ENCODE measurements around the gene NOTO. TPM values are rescaled to one million over a fixed set of nuclear protein-coding genes. Genes with fewer than 3 reads are reported as not detected.

NOTO gene
- total RNA-seq, 4 donors from 2014 or later: not detected

GRCh38 chr2:73243884-73244570, 41.7 kb downstream of the NOTO start:
- 34 to 40% methylated on average over 5 of the region's 5 CpGs for WGBS, 2 donors
- TF ChIP-seq, protein P1, sequence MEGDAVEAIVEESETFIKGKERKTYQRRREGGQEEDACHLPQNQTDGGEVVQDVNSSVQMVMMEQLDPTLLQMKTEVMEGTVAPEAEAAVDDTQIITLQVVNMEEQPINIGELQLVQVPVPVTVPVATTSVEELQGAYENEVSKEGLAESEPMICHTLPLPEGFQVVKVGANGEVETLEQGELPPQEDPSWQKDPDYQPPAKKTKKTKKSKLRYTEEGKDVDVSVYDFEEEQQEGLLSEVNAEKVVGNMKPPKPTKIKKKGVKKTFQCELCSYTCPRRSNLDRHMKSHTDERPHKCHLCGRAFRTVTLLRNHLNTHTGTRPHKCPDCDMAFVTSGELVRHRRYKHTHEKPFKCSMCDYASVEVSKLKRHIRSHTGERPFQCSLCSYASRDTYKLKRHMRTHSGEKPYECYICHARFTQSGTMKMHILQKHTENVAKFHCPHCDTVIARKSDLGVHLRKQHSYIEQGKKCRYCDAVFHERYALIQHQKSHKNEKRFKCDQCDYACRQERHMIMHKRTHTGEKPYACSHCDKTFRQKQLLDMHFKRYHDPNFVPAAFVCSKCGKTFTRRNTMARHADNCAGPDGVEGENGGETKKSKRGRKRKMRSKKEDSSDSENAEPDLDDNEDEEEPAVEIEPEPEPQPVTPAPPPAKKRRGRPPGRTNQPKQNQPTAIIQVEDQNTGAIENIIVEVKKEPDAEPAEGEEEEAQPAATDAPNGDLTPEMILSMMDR (IDR thresholded peaks at IDR 0.05): no peak
- TF ChIP-seq POLR2A (IDR thresholded peaks at IDR 0.05): no peak
- no peak for DNase-seq
- no peaks in the 10 kb centered on the region for H3K27me3 ChIP-seq
- H3K4me3 ChIP-seq: no peak overlapping the region
- no peak overlapping the region for H3K27ac ChIP-seq
- H3K4me1 ChIP-seq: peaks cover 0 to 36% (median 3%) of the 10 kb centered on the region in 3 donors
- no peaks in the 10 kb centered on the region for H3K9me3 ChIP-seq
- H3K36me3 ChIP-seq: peaks cover 18 to 100% (median 45%) of the 10 kb centered on the region in 3 donors
- intact Hi-C loops (cut with DNase I): no loop called here

GRCh38 chr2:73244580-73244979, 42.2 kb downstream of the NOTO start:
- intact Hi-C loops (cut with DNase I): no loop called here
- no peaks in the 10 kb centered on the region for H3K9me3 ChIP-seq
- TF ChIP-seq POLR2A (IDR thresholded peaks at IDR 0.05): no peak
- TF ChIP-seq, protein P1 (IDR thresholded peaks at IDR 0.05): no peak

GRCh38 chr2:73246850-73247249, 44.5 kb downstream of the NOTO start:
- peaks cover 21 to 100% (median 71%) of the 10 kb centered on the region in 3 donors for H3K36me3 ChIP-seq
- no peak overlapping the region for H3K27ac ChIP-seq
- DNase-seq: no peak
- H3K4me1 ChIP-seq: peaks cover 0 to 23% (median 3%) of the 10 kb centered on the region in 3 donors
- no peaks in the 10 kb centered on the region for H3K9me3 ChIP-seq
- 69 to 81% methylated on average over 3 of the region's 3 CpGs for WGBS, 2 donors
- no peaks in the 10 kb centered on the region for H3K27me3 ChIP-seq
- intact Hi-C loops (cut with DNase I): no loop called here
- no peak overlapping the region for H3K4me3 ChIP-seq
- TF ChIP-seq, protein P1 (IDR thresholded peaks at IDR 0.05): no peak
- TF ChIP-seq POLR2A (IDR thresholded peaks at IDR 0.05): no peak

More at GRCh38 chr2:73244580-73244979, 42.2 kb downstream of the NOTO start:
- H3K4me1 ChIP-seq: peaks cover 0 to 31% (median 3%) of the 10 kb centered on the region in 3 donors
- no peak for DNase-seq
- 66 to 77% methylated on average over 3 of the region's 3 CpGs for WGBS, 2 donors
- H3K4me3 ChIP-seq: no peak overlapping the region
- H3K27me3 ChIP-seq: no peaks in the 10 kb centered on the region
- no peak overlapping the region for H3K27ac ChIP-seq
- H3K36me3 ChIP-seq: peaks cover 18 to 100% (median 51%) of the 10 kb centered on the region in 3 donors

DNA sequence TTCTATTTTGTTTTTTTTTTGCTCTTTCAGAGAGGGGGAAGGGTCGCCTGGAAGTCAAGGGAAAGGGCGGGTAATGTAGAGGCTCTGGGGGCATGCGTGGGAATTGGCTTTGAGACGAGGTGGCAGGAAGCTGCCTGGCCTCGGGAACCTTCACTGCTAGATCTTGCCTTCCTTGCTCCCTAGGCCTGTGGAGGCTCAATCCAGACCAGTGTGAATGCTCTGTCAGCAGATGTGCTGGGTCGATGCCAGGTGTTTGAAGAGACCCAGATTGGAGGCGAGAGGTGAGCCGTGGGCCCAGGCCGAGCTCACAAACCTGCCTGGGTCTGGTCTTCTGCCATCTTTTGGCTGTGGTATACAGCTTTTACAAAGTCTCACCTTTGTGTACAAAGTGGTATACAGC, 47.3 kb downstream of the NOTO start:
- Histone ChIP-seq H3K36me3 (peaks cover 19 to 100% (median 70%) of the 10 kb centered on the region in 3 donors), H3K9me3 (no peaks in the 10 kb centered on the region), H3K4me3 (no peak overlapping the region), H3K4me1 (peaks cover 0 to 8% (median 0%) of the 10 kb centered on the region in 3 donors), H3K27ac (no peak overlapping the region), H3K27me3 (no peaks in the 10 kb centered on the region)
- no peak for TF ChIP-seq POLR2A (IDR thresholded peaks at IDR 0.05)
- TF ChIP-seq, protein P1 (IDR thresholded peaks at IDR 0.05): no peak
- intact Hi-C loops (cut with DNase I): no loop called here
- DNase-seq: no peak
- 90 to 92% methylated on average over 4 to 5 of the region's 9 CpGs for WGBS, 2 donors

Data from esophagus squamous epithelium (tissue), 5 donors.